Liver (tissue), 9 donors: ENCODE measurements around the gene SDHB. TPM values are rescaled to one million over a fixed set of nuclear protein-coding genes. Genes with fewer than 3 reads are reported as not detected.

Source experiments
- DNase-seq: peaks from one replicate; pipeline ENCODE4 v3.0.0-alpha.2; 2017; ENCODE audit warnings: low spot score
- H3K27ac ChIP-seq, 2 donors: one replicate each; pipeline ENCODE4 v1.7.0; 2013; ENCODE audit warnings: inconsistent platforms in 2 of 2, low read length in 2 of 2, control low read depth in 1 of 2, low read depth in 1 of 2, mild to moderate bottlenecking in 1 of 2
- H3K27me3 ChIP-seq, 4 donors: one replicate each; pipeline versions ENCODE4 v1.6.1 to v1.7.0; 2013; ENCODE audit warnings: low read length in 3 of 4, inconsistent platforms in 1 of 4, mild to moderate bottlenecking in 1 of 4, moderate library complexity in 1 of 4; ENCODE audit not compliant: control insufficient read depth in 4 of 4, insufficient read depth in 4 of 4
- H3K36me3 ChIP-seq, 4 donors: one replicate each; pipeline versions ENCODE4 v1.6.1 to v1.7.0; 2013; ENCODE audit warnings: low read length in 3 of 4, mild to moderate bottlenecking in 3 of 4, low read depth in 1 of 4, moderate library complexity in 1 of 4; ENCODE audit not compliant: control insufficient read depth in 4 of 4, insufficient read depth in 3 of 4
- H3K4me1 ChIP-seq, 4 donors: one replicate each; pipeline versions ENCODE4 v1.6.1 to v1.7.0; 2013; ENCODE audit warnings: low read length in 3 of 4, mild to moderate bottlenecking in 3 of 4, moderate library complexity in 1 of 4; ENCODE audit not compliant: control insufficient read depth in 4 of 4, insufficient read depth in 4 of 4
- H3K4me3 ChIP-seq, 3 donors: one replicate each; pipeline versions ENCODE4 v1.6.1 to v1.7.0; 2013; ENCODE audit warnings: low read length in 3 of 3, control low read depth in 1 of 3, low read depth in 1 of 3, mild to moderate bottlenecking in 1 of 3
- H3K9ac ChIP-seq, 2 donors: one replicate each; pipeline ENCODE4 v1.7.0; 2013; ENCODE audit warnings: low read length in 2 of 2, mild to moderate bottlenecking in 2 of 2, moderate library complexity in 2 of 2, control low read depth in 1 of 2, low read depth in 1 of 2
- H3K9me3 ChIP-seq, 4 donors: one replicate each; pipeline versions ENCODE4 v1.6.1 to v1.7.0; 2013; ENCODE audit warnings: low read length in 3 of 4; ENCODE audit not compliant: control insufficient read depth in 4 of 4
- ATF3 ChIP-seq: IDR thresholded peaks from 2 replicates; pipeline ENCODE4 v1.6.1; 2016; ENCODE audit warnings: antibody characterized with exemption
- CTCF ChIP-seq: fragments of 150-350 bp; IDR thresholded peaks from 2 replicates; pipeline ENCODE4 v1.5.1; 2017; ENCODE audit warnings: improper control_type of control experiment, low read depth, low read length; ENCODE audit not compliant: missing input control
- EGR1 ChIP-seq, 2 donors: IDR thresholded peaks; 2 replicates each; pipeline ENCODE4 v1.6.1; 2016 to 2018; ENCODE audit warnings: antibody characterized with exemption in 2 of 2, low read depth in 2 of 2
- FOXA1 ChIP-seq: IDR thresholded peaks from 2 replicates; pipeline ENCODE4 v1.6.1; 2016; ENCODE audit warnings: antibody characterized with exemption
- FOXA2 ChIP-seq: IDR thresholded peaks from 2 replicates; pipeline ENCODE4 v1.6.1; 2016; ENCODE audit warnings: antibody characterized with exemption
- GABPA ChIP-seq, 2 donors: IDR thresholded peaks in 1 of 2; conservative IDR thresholded peaks in 1 of 2; 2 replicates each; pipeline ENCODE4 v1.6.1; 2016; ENCODE audit warnings: antibody characterized with exemption in 2 of 2, mild to moderate bottlenecking in 1 of 2, moderate library complexity in 1 of 2
- HNF4A ChIP-seq, 2 donors: conservative IDR thresholded peaks; 2 replicates each; pipeline ENCODE4 v1.6.1; 2016; ENCODE audit warnings: antibody characterized with exemption in 2 of 2, mild to moderate bottlenecking in 2 of 2
- HNF4G ChIP-seq: IDR thresholded peaks from 2 replicates; pipeline ENCODE4 v1.6.1; 2016; ENCODE audit warnings: antibody characterized with exemption
- JUND ChIP-seq, 2 donors: IDR thresholded peaks; 2 replicates each; pipeline ENCODE4 v1.6.1; 2016; ENCODE audit warnings: antibody characterized with exemption in 2 of 2
- MAX ChIP-seq: IDR thresholded peaks from 2 replicates; pipeline ENCODE4 v1.6.1; 2016; ENCODE audit warnings: antibody characterized with exemption
- NR2F2 ChIP-seq: IDR thresholded peaks from 2 replicates; pipeline ENCODE4 v1.6.1; 2016; ENCODE audit warnings: antibody characterized with exemption
- RAD21 ChIP-seq, 2 donors: IDR thresholded peaks; 2 replicates each; pipeline ENCODE4 v1.6.1; 2016; ENCODE audit warnings: antibody characterized with exemption in 2 of 2, mild to moderate bottlenecking in 2 of 2
- REST ChIP-seq: IDR thresholded peaks from 2 replicates; pipeline ENCODE4 v1.6.1; 2016; ENCODE audit warnings: antibody characterized with exemption, mild to moderate bottlenecking
- RXRA ChIP-seq, 2 donors: IDR thresholded peaks; 2 replicates each; pipeline ENCODE4 v1.6.1; 2017 to 2018; ENCODE audit warnings: antibody characterized with exemption in 2 of 2, mild to moderate bottlenecking in 1 of 2
- SP1 ChIP-seq: IDR thresholded peaks from 2 replicates; pipeline ENCODE4 v1.6.1; 2018; ENCODE audit warnings: antibody characterized with exemption, mild to moderate bottlenecking
- TAF1 ChIP-seq: conservative IDR thresholded peaks from 2 replicates; pipeline ENCODE4 v1.6.1; 2016; ENCODE audit warnings: antibody characterized with exemption, mild to moderate bottlenecking
- ZBTB33 ChIP-seq: IDR thresholded peaks from 2 replicates; pipeline ENCODE4 v1.6.1; 2016; ENCODE audit warnings: antibody characterized with exemption
- WGBS: extraction: QIAGEN DNeasy Blood & Tissue Kit; methylation state at CpG from one replicate; pipeline ENCODE4 v1.1.7; 2013; 5-methylcytosine and 5-hydroxymethylcytosine counted together
- polyA plus RNA-seq, 2 donors: library from polyadenylated mRNA; stranded (reverse) in 1 of 2; unstranded in 1 of 2; fragments of 200-250 nt in 1 of 2; fragments of >200 nt in 1 of 2; fragmentation: Nextera tagmentation in 1 of 2; extraction: Ambion mirVana in 1 of 2; gene quantifications; one replicate each; pipeline versions ENCODE4 v1.2.1 to v1.2.3, GENCODE V29; 2013 to 2015
- total RNA-seq, 2 donors: library from RNA; depleted of rRNA; stranded (reverse); fragments of >200 nt; gene quantifications; one replicate each; pipeline ENCODE4 v1.2.3, GENCODE V29; 2014
- donor health status: healthy.
- donor health status: healthy.
- donor health status: healthy.
- donor health status: healthy.
- donor health status: healthy.

Gene SDHB
- total and polyA plus RNA-seq, 4 donors, result 73.9 to 279 (median 172) TPM

DNA sequence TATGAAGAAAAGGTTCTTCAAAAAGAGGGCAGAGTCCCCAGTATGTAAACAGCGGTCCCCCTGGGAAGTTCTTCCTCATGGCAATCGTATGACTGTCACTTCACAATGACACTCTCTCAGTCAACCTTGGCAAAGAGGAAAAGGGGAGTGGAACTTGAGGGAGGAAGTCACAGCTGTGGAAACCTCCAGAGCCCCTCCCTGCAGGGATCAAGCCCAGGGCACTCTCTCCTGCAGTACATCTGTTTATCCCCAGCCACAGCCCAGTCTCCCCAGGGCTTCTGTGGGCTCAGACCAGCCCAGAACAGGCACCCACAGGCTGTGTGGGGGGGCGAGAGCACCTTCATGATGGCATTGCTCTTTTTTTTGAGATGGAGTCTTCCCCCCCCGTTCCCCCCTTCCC, 44.1 kb downstream of the SDHB start:
- Histone ChIP-seq H3K9ac (no peak overlapping the region), H3K4me3 (no peak overlapping the region), H3K27ac (no peak overlapping the region), H3K36me3 (peaks cover 0 to 9% (median 5%) of the 10 kb centered on the region in 4 donors), H3K9me3 (no peaks in the 10 kb centered on the region), H3K27me3 (no peaks in the 10 kb centered on the region), H3K4me1 (peaks cover 8 to 21% (median 17%) of the 10 kb centered on the region in 4 donors)
- WGBS, result 73% methylated on average over 4 of the region's 4 CpGs
- TF ChIP-seq GABPA (IDR thresholded peaks at IDR 0.05 in 1 of 2, conservative IDR thresholded peaks at IDR 0.05 in 1 of 2), result no peak
- no peak for TF ChIP-seq FOXA2
- no peak for TF ChIP-seq ATF3
- no peak for TF ChIP-seq ZBTB33
- no peak for TF ChIP-seq HNF4G
- no peak for TF ChIP-seq RXRA (IDR thresholded peaks at IDR 0.05)
- no peak for TF ChIP-seq MAX
- TF ChIP-seq JUND (IDR thresholded peaks at IDR 0.05), result no peak
- TF ChIP-seq FOXA1, result no peak
- no peak for TF ChIP-seq EGR1 (IDR thresholded peaks at IDR 0.05; ENCODE audit: low read depth in 2 of 2)
- no peak for TF ChIP-seq SP1
- TF ChIP-seq TAF1, result no peak
- TF ChIP-seq RAD21 (IDR thresholded peaks at IDR 0.05), result no peak
- no peak for TF ChIP-seq CTCF
- no peak for TF ChIP-seq HNF4A (conservative IDR thresholded peaks at IDR 0.05)
- no peak for DNase-seq

DNA sequence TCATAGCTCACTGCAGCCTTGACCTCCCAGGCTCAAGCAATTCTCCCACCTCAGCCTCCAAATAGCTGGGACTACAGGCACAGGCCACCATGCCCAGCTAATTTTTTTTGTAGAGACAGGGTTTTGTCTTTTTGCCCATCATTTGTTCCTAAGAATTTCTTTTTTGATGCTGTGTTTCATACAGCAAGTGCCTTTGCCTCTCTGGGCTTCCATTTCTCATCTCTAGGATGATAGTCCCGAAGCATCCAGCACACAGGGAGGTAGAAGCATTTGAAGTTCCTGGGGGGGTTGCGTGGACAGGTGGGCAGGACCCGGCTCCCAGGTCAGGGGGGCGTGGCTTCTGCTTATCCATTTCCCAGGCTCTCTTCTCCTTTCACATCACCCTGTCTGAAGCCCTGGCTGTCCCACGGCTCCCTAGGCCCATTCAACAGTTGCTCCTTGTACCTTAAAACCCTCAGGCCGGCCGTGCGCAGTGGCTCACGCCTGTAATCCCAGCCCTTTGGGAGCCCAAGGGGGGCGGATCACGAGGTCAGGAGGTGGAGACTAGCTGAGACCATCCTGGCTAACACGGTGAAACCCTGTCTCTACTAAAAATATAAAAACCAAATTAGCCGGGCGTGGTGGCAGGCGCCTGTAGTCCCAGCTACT, 45.5 kb downstream of the SDHB start:
- Histone ChIP-seq H3K27ac (no peak overlapping the region), H3K4me3 (no peak overlapping the region), H3K4me1 (peaks cover 8 to 21% (median 17%) of the 10 kb centered on the region in 4 donors), H3K9ac (no peak overlapping the region), H3K27me3 (no peaks in the 10 kb centered on the region), H3K9me3 (no peaks in the 10 kb centered on the region), H3K36me3 (peaks cover 0 to 15% (median 7%) of the 10 kb centered on the region in 4 donors)
- 93% methylated on average over 15 of the region's 15 CpGs for WGBS
- DNase-seq, result no peak
- TF ChIP-seq REST (no peak), CTCF (no peak), EGR1 (IDR thresholded peaks at IDR 0.05; ENCODE audit: low read depth in 2 of 2) (no peak), HNF4G (no peak), RAD21 (IDR thresholded peaks at IDR 0.05) (no peak), ATF3 (no peak), JUND (IDR thresholded peaks at IDR 0.05) (no peak), SP1 (no peak), RXRA (IDR thresholded peaks at IDR 0.05) (no peak), NR2F2 (no peak)
